Metanephros (tissue), 1 donor: ENCODE data around the gene LIMS2. TPM values are rescaled to one million over a fixed set of nuclear protein-coding genes. Genes with fewer than 3 reads are reported as not detected.

ENCODE experiments used
- total RNA-seq: library from RNA; depleted of rRNA; stranded (reverse); fragments of >200 nt; gene quantifications from one replicate; pipeline ENCODE4 v1.2.3, GENCODE V29; 2014

LIMS2 gene
- total RNA-seq: 13.8 TPM

GRCh38 chr2:127675331-127676261 lies at the start of gene LIMS2:
Gene LIMS2, minus strand, starts transcription at chr2:127675530. Its CDS starts 506 bp downstream, at chr2:127675024.

GRCh38 chr2:127701193-127701650 lies 25.9 kb upstream of the LIMS2 start, which contains the start of gene SFT2D3:
Gene SFT2D3, plus strand, starts transcription at chr2:127701497. Its CDS starts 32 bp downstream, at chr2:127701529.

GRCh38 chr2:127645395-127646291 lies 29.7 kb downstream of the LIMS2 start, which contains the start of gene GPR17:
Gene GPR17, plus strand, starts transcription at chr2:127646153. Its CDS starts 4,583 bp downstream, at chr2:127650736.

Other genes with a start within 250 kb of the LIMS2 start
- 33.2 TPM for gene IWS1, start 149.0 kb downstream of the LIMS2 start, total RNA-seq
- gene MYO7B, start 139.8 kb downstream of the LIMS2 start, total RNA-seq: 21.7 TPM
- 0.18 TPM for gene GPR17, start 29.4 kb downstream of the LIMS2 start, total RNA-seq
- 8.6 TPM for gene SFT2D3, start 26.0 kb upstream of the LIMS2 start, total RNA-seq
- 51.6 TPM for gene WDR33, start 135.6 kb upstream of the LIMS2 start, total RNA-seq
- 27.4 TPM for gene POLR2D, start 182.6 kb upstream of the LIMS2 start, total RNA-seq
- gene AMMECR1L, start 210.4 kb upstream of the LIMS2 start, total RNA-seq: 15.4 TPM